Stimulated activated CD4-positive, alpha-beta T cell treated with anti-CD3 and anti-CD28 coated beads, Interleukin-2, amount 100 ng/mL, for 4 hours (primary cell): ENCODE measurements around the gene ODF4.
A peak's percentile ranks its signal among the peaks of the same experiment; 100 is the strongest.
"Not testable (repeated sequence)": the region's sequence is repeated elsewhere in the genome, so short reads cannot be mapped to it uniquely, and the experiment has no call there.

Experiments
- DNase-seq: peaks from one replicate; pipeline ENCODE4 v3.0.0-alpha.2; 2020; ENCODE audit warnings: low read depth

The ODF4 gene

GRCh38 chr17:8369944-8370343 is 30.3 kb downstream of the ODF4 start:
- no peak for DNase-seq

GRCh38 chr17:8371786-8372185 is 32.1 kb downstream of the ODF4 start:
- no peak for DNase-seq

- no peak for DNase-seq
Observed at GRCh38 chr17:8372422-8372821, 32.8 kb downstream of the ODF4 start.

- DNase-seq, result not testable (repeated sequence)
Observed at GRCh38 chr17:8373856-8374255, 34.2 kb downstream of the ODF4 start.

- no peak for DNase-seq
Observed at GRCh38 chr17:8375738-8376259, 36.2 kb downstream of the ODF4 start.

- peak; percentile 79 for DNase-seq
Observed at GRCh38 chr17:8376271-8377067, 36.8 kb downstream of the ODF4 start, which contains the start of gene KRABD2. Gene KRABD2, minus strand, starts transcription at chr17:8376704.

GRCh38 chr17:8377422-8377821 is 37.8 kb downstream of the ODF4 start:
- DNase-seq, result no peak

GRCh38 chr17:8378117-8378516 is 38.5 kb downstream of the ODF4 start:
- DNase-seq, result not testable (repeated sequence)

- DNase-seq, result no peak
Observed at GRCh38 chr17:8380049-8380448, 40.4 kb downstream of the ODF4 start.

GRCh38 chr17:8382052-8382879 is 42.6 kb downstream of the ODF4 start:
- no peak for DNase-seq

- DNase-seq, result no peak
Observed at GRCh38 chr17:8382880-8383142, 43.2 kb downstream of the ODF4 start.

- peak; percentile 93 for DNase-seq
Observed at GRCh38 chr17:8383143-8383822, 43.6 kb downstream of the ODF4 start, which contains the start of gene RPL26. Gene RPL26, minus strand, starts transcription at chr17:8383193. Its CDS starts 883 bp downstream, at chr17:8382310.

GRCh38 chr17:8384801-8385378 is 45.2 kb downstream of the ODF4 start:
- no peak for DNase-seq

- no peak for DNase-seq
Observed at GRCh38 chr17:8386841-8387240, 47.2 kb downstream of the ODF4 start.

GRCh38 chr17:8387914-8388651 is 48.4 kb downstream of the ODF4 start:
- DNase-seq, result no peak

- DNase-seq, result no peak
Observed at GRCh38 chr17:8391711-8392110, 52.1 kb downstream of the ODF4 start.

- no peak for DNase-seq
Observed at GRCh38 chr17:8392274-8392673, 52.6 kb downstream of the ODF4 start.

GRCh38 chr17:8392674-8393469 is 53.2 kb downstream of the ODF4 start:
- DNase-seq, result no peak

GRCh38 chr17:8393470-8394231 is 54.0 kb downstream of the ODF4 start:
- no peak for DNase-seq

GRCh38 chr17:8394497-8394896 is 54.9 kb downstream of the ODF4 start:
- not testable (repeated sequence) for DNase-seq
